Suprapubic skin (tissue), 4 donors: ENCODE data around the gene ADTRP. TPM values are rescaled to one million over a fixed set of nuclear protein-coding genes. Genes with fewer than 3 reads are reported as not detected.

Source experiments
- DNase-seq, 2 donors: peaks; one replicate each; pipeline ENCODE4 v3.0.0-alpha.2; 2019; ENCODE audit warnings: low spot score in 2 of 2
- H3K27ac ChIP-seq: fragments of 200-600 bp; sonication (generic); one replicate; pipeline ENCODE4 v1.5.1; 2019
- H3K27me3 ChIP-seq: fragments of 200-600 bp; sonication (generic); one replicate; pipeline ENCODE4 v1.5.1; 2019
- H3K36me3 ChIP-seq: fragments of 200-600 bp; sonication (generic); one replicate; pipeline ENCODE4 v1.5.1; 2019
- H3K4me1 ChIP-seq: fragments of 200-600 bp; sonication (generic); one replicate; pipeline ENCODE4 v1.5.1; 2019
- H3K4me3 ChIP-seq: fragments of 200-600 bp; sonication (generic); one replicate; pipeline ENCODE4 v1.5.1; 2019; ENCODE audit warnings: mild to moderate bottlenecking
- H3K9me3 ChIP-seq: fragments of 200-600 bp; sonication (generic); one replicate; pipeline ENCODE4 v1.5.1; 2019
- EP300 ChIP-seq: sonication (generic); formaldehyde crosslinking; IDR thresholded peaks from one replicate; pipeline ENCODE4 v1.6.1; 2017; ENCODE audit warnings: antibody characterized with exemption
- POLR2A ChIP-seq, 2 donors: fragments of 450-650 bp; IDR thresholded peaks; one replicate each; pipeline ENCODE4 v1.6.1; 2017; ENCODE audit warnings: antibody characterized with exemption in 2 of 2, mild to moderate bottlenecking in 2 of 2, moderate library complexity in 2 of 2
- POLR2AphosphoS5 ChIP-seq, 3 donors: sonication (generic); formaldehyde crosslinking; IDR thresholded peaks; one replicate each; pipeline ENCODE4 v1.6.1; 2017; ENCODE audit warnings: antibody characterized with exemption in 3 of 3
- WGBS: methylation state at CpG from one replicate; pipeline ENCODE4 v1.1.5; 2018; 5-methylcytosine and 5-hydroxymethylcytosine counted together
- total RNA-seq, 4 donors: library from RNA; depleted of rRNA; stranded (reverse); fragments of >200 nt; gene quantifications; one replicate each; pipeline ENCODE4 v1.1.0, GENCODE V29; 2016
- TF ChIP-seq, protein P1 (sequence below), 2 donors: fragments of 200-600 bp in 1 of 2; fragments of 450-650 bp in 1 of 2; sonication (generic) in 1 of 2; IDR thresholded peaks; one replicate each; pipeline ENCODE4 v1.5.1; 2016 to 2019; ENCODE audit warnings: antibody characterized with exemption in 2 of 2, mild to moderate bottlenecking in 1 of 2, moderate library complexity in 1 of 2

Gene ADTRP
- total RNA-seq, 4 donors from 2014 or later = 19.6 to 39.5 (median 26.2) TPM

GRCh38 chr6:11685481-11686093 lies 93.0 kb downstream of the ADTRP start:
- TF ChIP-seq, protein P1, sequence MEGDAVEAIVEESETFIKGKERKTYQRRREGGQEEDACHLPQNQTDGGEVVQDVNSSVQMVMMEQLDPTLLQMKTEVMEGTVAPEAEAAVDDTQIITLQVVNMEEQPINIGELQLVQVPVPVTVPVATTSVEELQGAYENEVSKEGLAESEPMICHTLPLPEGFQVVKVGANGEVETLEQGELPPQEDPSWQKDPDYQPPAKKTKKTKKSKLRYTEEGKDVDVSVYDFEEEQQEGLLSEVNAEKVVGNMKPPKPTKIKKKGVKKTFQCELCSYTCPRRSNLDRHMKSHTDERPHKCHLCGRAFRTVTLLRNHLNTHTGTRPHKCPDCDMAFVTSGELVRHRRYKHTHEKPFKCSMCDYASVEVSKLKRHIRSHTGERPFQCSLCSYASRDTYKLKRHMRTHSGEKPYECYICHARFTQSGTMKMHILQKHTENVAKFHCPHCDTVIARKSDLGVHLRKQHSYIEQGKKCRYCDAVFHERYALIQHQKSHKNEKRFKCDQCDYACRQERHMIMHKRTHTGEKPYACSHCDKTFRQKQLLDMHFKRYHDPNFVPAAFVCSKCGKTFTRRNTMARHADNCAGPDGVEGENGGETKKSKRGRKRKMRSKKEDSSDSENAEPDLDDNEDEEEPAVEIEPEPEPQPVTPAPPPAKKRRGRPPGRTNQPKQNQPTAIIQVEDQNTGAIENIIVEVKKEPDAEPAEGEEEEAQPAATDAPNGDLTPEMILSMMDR (IDR thresholded peaks at IDR 0.05) = no peak
- TF ChIP-seq POLR2A (IDR thresholded peaks at IDR 0.05) (no peak), EP300 (no peak), POLR2AphosphoS5 (IDR thresholded peaks at IDR 0.05) (no peak)
- no peak overlapping the region for H3K27ac ChIP-seq
- peaks cover 2% of the 10 kb centered on the region for H3K9me3 ChIP-seq
- H3K27me3 ChIP-seq = no peaks in the 10 kb centered on the region
- no peaks in the 10 kb centered on the region for H3K4me1 ChIP-seq
- no peak for DNase-seq
- H3K4me3 ChIP-seq = no peak overlapping the region
- 60% methylated on average over 3 of the region's 3 CpGs for WGBS
- H3K36me3 ChIP-seq = no peaks in the 10 kb centered on the region

DNA sequence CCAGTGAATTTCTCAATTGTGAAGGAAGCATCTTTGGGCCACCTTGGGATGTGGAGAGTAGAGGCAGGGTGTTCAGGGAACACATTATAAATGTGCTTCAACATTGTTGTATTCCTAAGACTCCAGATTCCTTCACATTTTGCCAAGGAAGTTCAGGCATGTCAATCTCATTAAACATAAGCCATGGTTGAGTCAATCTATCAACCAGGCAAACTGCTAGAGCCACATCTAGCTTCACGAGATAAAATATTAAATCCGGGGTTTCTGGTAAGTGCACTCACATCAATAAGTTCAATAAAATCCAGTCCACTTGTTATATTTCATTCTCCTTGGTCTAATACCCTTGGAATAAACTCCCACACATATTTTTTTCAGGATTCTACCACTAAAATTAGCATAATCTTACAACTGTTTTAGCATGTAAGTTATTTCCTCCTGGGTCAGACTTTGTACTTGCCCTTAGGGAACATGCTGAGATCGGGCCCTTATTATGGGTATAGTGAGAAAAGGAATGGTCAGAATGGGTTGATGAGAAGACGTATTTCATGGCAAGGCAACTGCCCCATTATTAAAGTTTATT lies 93.6 kb downstream of the ADTRP start:
- Histone ChIP-seq H3K4me1 (no peaks in the 10 kb centered on the region), H3K9me3 (no peaks in the 10 kb centered on the region), H3K4me3 (no peak overlapping the region), H3K27ac (no peak overlapping the region), H3K27me3 (no peaks in the 10 kb centered on the region), H3K36me3 (no peaks in the 10 kb centered on the region)
- no peak for DNase-seq
- TF ChIP-seq POLR2AphosphoS5 (IDR thresholded peaks at IDR 0.05) (no peak), EP300 (no peak), POLR2A (IDR thresholded peaks at IDR 0.05) (no peak)
- TF ChIP-seq, protein P1 (IDR thresholded peaks at IDR 0.05) = no peak
- 66% methylated on average over 4 of the region's 4 CpGs for WGBS

- Histone ChIP-seq H3K27ac (no peak overlapping the region), H3K4me1 (no peaks in the 10 kb centered on the region), H3K27me3 (no peaks in the 10 kb centered on the region), H3K9me3 (no peaks in the 10 kb centered on the region), H3K36me3 (no peaks in the 10 kb centered on the region), H3K4me3 (no peak overlapping the region)
- 89% methylated on average over 2 of the region's 2 CpGs for WGBS
- no peak for DNase-seq
- TF ChIP-seq EP300 (no peak), POLR2AphosphoS5 (IDR thresholded peaks at IDR 0.05) (no peak), POLR2A (IDR thresholded peaks at IDR 0.05) (no peak)
- TF ChIP-seq, protein P1 (IDR thresholded peaks at IDR 0.05) = no peak
These were observed 94.7 kb downstream of the ADTRP start for GRCh38 chr6:11683871-11684270.

GRCh38 chr6:11682561-11682975 lies 96.0 kb downstream of the ADTRP start:
- Histone ChIP-seq H3K9me3 (no peaks in the 10 kb centered on the region), H3K4me3 (no peak overlapping the region), H3K4me1 (no peaks in the 10 kb centered on the region), H3K27ac (no peak overlapping the region), H3K27me3 (no peaks in the 10 kb centered on the region), H3K36me3 (no peaks in the 10 kb centered on the region)
- 63% methylated on average over 3 of the region's 3 CpGs for WGBS
- TF ChIP-seq POLR2AphosphoS5 (IDR thresholded peaks at IDR 0.05) (no peak), POLR2A (IDR thresholded peaks at IDR 0.05) (no peak)
- no peak for DNase-seq

- Histone ChIP-seq H3K4me3 (no peak overlapping the region), H3K4me1 (no peaks in the 10 kb centered on the region), H3K9me3 (no peaks in the 10 kb centered on the region), H3K27me3 (no peaks in the 10 kb centered on the region), H3K27ac (no peak overlapping the region), H3K36me3 (no peaks in the 10 kb centered on the region)
- TF ChIP-seq, protein P1 (IDR thresholded peaks at IDR 0.05) = no peak
- TF ChIP-seq POLR2AphosphoS5 (IDR thresholded peaks at IDR 0.05) = no peak
- TF ChIP-seq EP300 = no peak
- TF ChIP-seq POLR2A (IDR thresholded peaks at IDR 0.05) = no peak
- WGBS = 59% methylated on average over 2 of the region's 2 CpGs
- DNase-seq = no peak
These were observed 96.8 kb downstream of the ADTRP start for GRCh38 chr6:11681770-11682169.
